H1 (cell line): Measurements from ENCODE around the gene ADGRL3. TPM values are rescaled to one million over a fixed set of nuclear protein-coding genes. Genes with fewer than 3 reads are reported as not detected.

Source experiments
- CTCF ChIA-PET: fragments of 300-600 bp; sonication (Branson Sonifier 250); formaldehyde crosslinking; loops from one replicate; lab custom pipeline; 2021; ENCODE audit not compliant: partially characterized antibody; lab: Charles Lee
- POLR2A ChIA-PET: fragments of 300-600 bp; sonication (Branson Sonifier 250); formaldehyde crosslinking; loops from one replicate; lab custom pipeline; 2021; ENCODE audit warnings: inconsistent platforms; ENCODE audit not compliant: partially characterized antibody; lab: Charles Lee
- DNase-seq, 2 experiments: peaks; one replicate each; pipeline versions ENCODE4 v3.0.0 to v3.0.0-alpha.2; 2010 to 2022; ENCODE audit warnings: low spot score in 2 of 2, low read depth in 1 of 2, mixed read lengths in 1 of 2
- FAIRE-seq: peaks from 2 replicates; lab custom pipeline; 2011; peaks lifted over from hg19 to GRCh38; lab: Jason Lieb, UNC
- H2AFZ ChIP-seq: 2 replicates; pipeline ENCODE4 v1.8.1; 2012; ENCODE audit warnings: low read length, inconsistent platforms
- H2AK5ac ChIP-seq: 2 replicates; pipeline ENCODE4 v1.6.1; 2013; ENCODE audit warnings: low read depth, low read length
- H2BK120ac ChIP-seq: replicated peaks from 2 replicates; pipeline ENCODE3; 2013; ENCODE audit warnings: low read depth, low read length, inconsistent platforms
- H2BK12ac ChIP-seq: 2 replicates; pipeline ENCODE4 v1.6.1; 2013; ENCODE audit warnings: low read depth, low read length
- H2BK15ac ChIP-seq: 2 replicates; pipeline ENCODE4 v1.6.1; 2013; ENCODE audit warnings: low read length
- H2BK20ac ChIP-seq: 2 replicates; pipeline ENCODE4 v1.6.1; 2013; ENCODE audit warnings: low read length
- H2BK5ac ChIP-seq: 2 replicates; pipeline ENCODE4 v1.6.1; 2013; ENCODE audit warnings: low read depth, low read length
- H3K14ac ChIP-seq: 2 replicates; pipeline ENCODE4 v1.6.1; 2013; ENCODE audit warnings: inconsistent platforms; ENCODE audit not compliant: insufficient read length
- H3K18ac ChIP-seq: 2 replicates; pipeline ENCODE4 v1.6.1; 2013; ENCODE audit warnings: low read length; ENCODE audit errors: extremely low read depth
- H3K23ac ChIP-seq: 2 replicates; pipeline ENCODE4 v1.6.1; 2013; ENCODE audit warnings: inconsistent platforms; ENCODE audit not compliant: insufficient read length
- H3K23me2 ChIP-seq: 2 replicates; pipeline ENCODE4 v1.6.1; 2013; ENCODE audit warnings: low read depth, low read length
- H3K27ac ChIP-seq: 2 replicates; pipeline ENCODE4 v1.6.1; 2011; ENCODE audit warnings: low read depth, low read length, inconsistent platforms
- H3K27me3 ChIP-seq, 4 experiments: replicated peaks in 1 of 4; 1 replicate in 1 of 4; 2 replicates in 3 of 4; pipeline versions ENCODE4 v1.6.1 to v1.8.1; 2011 to 2013; ENCODE audit warnings: low read length in 3 of 4, mild to moderate bottlenecking in 3 of 4, inconsistent platforms in 2 of 4, mixed read lengths in 2 of 4, moderate library complexity in 1 of 4; ENCODE audit not compliant: control insufficient read depth in 3 of 4, insufficient read depth in 3 of 4; ENCODE audit errors: extremely low read depth in 1 of 4
- H3K36me3 ChIP-seq, 4 experiments: 2 replicates each; pipeline versions ENCODE4 v1.6.1 to v1.8.1; 2011 to 2013; ENCODE audit warnings: mild to moderate bottlenecking in 4 of 4, low read length in 3 of 4, moderate library complexity in 2 of 4, control low read depth in 1 of 4, inconsistent platforms in 1 of 4; ENCODE audit not compliant: insufficient read depth in 4 of 4, control insufficient read depth in 2 of 4
- H3K4ac ChIP-seq: replicated peaks from 2 replicates; pipeline ENCODE3; 2013; ENCODE audit warnings: low read length, low read depth, mixed read lengths, inconsistent platforms; ENCODE audit not compliant: insufficient read length
- H3K4me1 ChIP-seq, 4 experiments: replicated peaks in 1 of 4; 1 replicate in 1 of 4; 2 replicates in 3 of 4; pipeline versions ENCODE4 v1.6.1 to v1.8.1; 2011 to 2013; ENCODE audit warnings: low read length in 3 of 4, inconsistent platforms in 2 of 4, mixed read lengths in 1 of 4; ENCODE audit not compliant: insufficient read depth in 4 of 4, control insufficient read depth in 3 of 4
- H3K4me2 ChIP-seq, 2 experiments: 2 replicates each; pipeline versions ENCODE4 v1.6.1 to v1.8.1; 2011 to 2013; ENCODE audit warnings: low read depth in 2 of 2, low read length in 2 of 2, control low read depth in 1 of 2, inconsistent platforms in 1 of 2, mild to moderate bottlenecking in 1 of 2; ENCODE audit not compliant: insufficient read depth in 1 of 2
- H3K4me3 ChIP-seq, 4 experiments: fragments of 200-600, 300-600 bp in 1 of 4; sonication (generic), shearing (Covaris generic), sonication (Bioruptor Twin) in 1 of 4; 2 replicates each; pipeline versions ENCODE4 v1.5.1 to v1.8.1; 2011 to 2016; ENCODE audit warnings: low read length in 4 of 4, low read depth in 3 of 4, control low read depth in 2 of 4, inconsistent platforms in 2 of 4, mild to moderate bottlenecking in 2 of 4, mixed read lengths in 1 of 4, moderate library complexity in 1 of 4; ENCODE audit not compliant: insufficient read depth in 2 of 4; ENCODE audit errors: extremely low read depth in 1 of 4
- H3K56ac ChIP-seq: replicated peaks from 2 replicates; pipeline ENCODE3; 2013; ENCODE audit warnings: low read depth, mild to moderate bottlenecking, mixed read lengths, low read length, inconsistent platforms; ENCODE audit not compliant: insufficient read length
- H3K79me1 ChIP-seq: 2 replicates; pipeline ENCODE4 v1.6.1; 2013; ENCODE audit warnings: low read depth, low read length, control low read depth
- H3K79me2 ChIP-seq, 2 experiments: 2 replicates each; pipeline versions ENCODE4 v1.6.1 to v1.8.1; 2012 to 2013; ENCODE audit warnings: low read length in 2 of 2, mild to moderate bottlenecking in 2 of 2, inconsistent platforms in 1 of 2; ENCODE audit not compliant: insufficient read depth in 2 of 2, control insufficient read depth in 1 of 2
- H3K9ac ChIP-seq, 4 experiments: replicated peaks in 1 of 4; 1 replicate in 1 of 4; 2 replicates in 3 of 4; pipeline versions ENCODE4 v1.6.1 to v1.8.1; 2011 to 2013; ENCODE audit warnings: low read depth in 3 of 4, low read length in 3 of 4, control low read depth in 2 of 4, mild to moderate bottlenecking in 2 of 4, moderate library complexity in 2 of 4, inconsistent platforms in 1 of 4; ENCODE audit errors: extremely low read depth in 1 of 4
- H3K9me3 ChIP-seq, 2 experiments: 2 replicates each; pipeline versions ENCODE4 v1.6.1 to v1.8.1; 2012 to 2013; ENCODE audit warnings: mild to moderate bottlenecking in 2 of 2, moderate library complexity in 2 of 2, control low read depth in 1 of 2, inconsistent platforms in 1 of 2, low read depth in 1 of 2, low read length in 1 of 2, mixed read lengths in 1 of 2; ENCODE audit not compliant: insufficient read depth in 2 of 2
- H4K20me1 ChIP-seq, 2 experiments: replicated peaks in 1 of 2; 2 replicates each; pipeline versions ENCODE3 to v1.8.1; 2011 to 2013; ENCODE audit warnings: inconsistent platforms in 2 of 2, low read length in 2 of 2, mild to moderate bottlenecking in 1 of 2; ENCODE audit not compliant: insufficient read depth in 2 of 2, control insufficient read depth in 1 of 2
- H4K5ac ChIP-seq: 2 replicates; pipeline ENCODE4 v1.6.1; 2013; ENCODE audit warnings: low read length, low read depth, mixed read lengths, inconsistent platforms; ENCODE audit not compliant: insufficient read length
- H4K8ac ChIP-seq: 2 replicates; pipeline ENCODE4 v1.8.0; 2013; ENCODE audit warnings: mild to moderate bottlenecking, moderate library complexity, low read length, inconsistent platforms; ENCODE audit not compliant: insufficient read depth; ENCODE audit errors: extremely low read depth
- H4K91ac ChIP-seq: replicated peaks from 2 replicates; pipeline ENCODE3; 2013; ENCODE audit warnings: low read length, mixed read lengths, inconsistent platforms; ENCODE audit not compliant: insufficient read length
- PHF8 ChIP-seq: fragments of 200-600 bp; sonication (generic); conservative IDR thresholded peaks from 2 replicates; pipeline ENCODE4 v1.7.1; 2012; ENCODE audit warnings: low read depth, mild to moderate bottlenecking, inconsistent platforms, low read length, moderate library complexity
- TAF7 ChIP-seq: optimal IDR thresholded peaks from 2 replicates; pipeline ENCODE3; 2011; ENCODE audit warnings: low read depth, mild to moderate bottlenecking, inconsistent platforms, low read length, moderate library complexity, borderline replicate concordance
- WGBS, 2 experiments: shearing (Covaris generic) in 1 of 2; methylation state at CpG; one replicate each; pipeline versions ENCODE4 v1.1.6 to v1.1.7; 2013 to 2015; ENCODE audit warnings: low lambda C conversion rate in 2 of 2, mixed read lengths in 2 of 2, inconsistent platforms in 1 of 2, low coverage in 1 of 2, missing lambda C conversion rate in 1 of 2; ENCODE audit not compliant: insufficient replicate concordance in 2 of 2, insufficient coverage in 1 of 2, insufficient read length in 1 of 2; ENCODE audit errors: extremely low coverage in 1 of 2, missing lambda C conversion rate in 1 of 2; 5-methylcytosine and 5-hydroxymethylcytosine counted together
- polyA plus RNA-seq, 7 experiments: library from polyadenylated mRNA; depleted of rRNA in 3 of 7; stranded (reverse) in 5 of 7; unstranded in 2 of 7; fragments of >200 nt in 5 of 7; fragments of 200-250 nt in 2 of 7; gene quantifications; 1 replicate in 5 of 7; 2 replicates in 1 of 7; 4 replicates in 1 of 7; pipeline versions ENCODE4 v1.2.1 to v1.2.3, GENCODE V29; 2011 to 2013; ENCODE audit warnings: missing spikeins in 2 of 7, mixed read lengths in 2 of 7
- total RNA-seq: library from RNA; stranded (reverse); fragmentation: NEBNext Ultra II Directional; extraction: Animal tissue kit (Norgen Biotek cat#: 25700); gene quantifications from 2 replicates; pipeline ENCODE4 v1.2.1, GENCODE V29; 2021

The ADGRL3 gene
- total and polyA plus RNA-seq, 2 of the 8 experiments (the other 6 are each of a cell fraction or from before 2014, with no cell fraction given) = 6.6 to 13.0 TPM

- DNase-seq (no peak), FAIRE-seq (no peak)
- Histone ChIP-seq H4K5ac (no peak overlapping the region), H4K20me1 (no peaks in the 10 kb centered on the region), H3K27ac (no peak overlapping the region), H3K23ac (no peak overlapping the region), H2BK120ac (no peak overlapping the region), H3K14ac (no peak overlapping the region), H3K9me3 (no peaks in the 10 kb centered on the region), H3K23me2 (no peaks in the 10 kb centered on the region; the same call in 1 of the 2 replicates), H3K4me1 (peaks cover 0 to 14% (median 2%) of the 10 kb centered on the region in 4 experiments; a peak in 2 of 7 replicates), H2AFZ (no peak overlapping the region), H2BK20ac (no peak overlapping the region), H3K27me3 (no peaks in the 10 kb centered on the region), H4K91ac (no peak overlapping the region), H2BK5ac (no peak overlapping the region), H3K4me3 (no peak overlapping the region), H3K9ac (no peak overlapping the region), H4K8ac (no peak overlapping the region), H3K79me1 (no peaks in the 10 kb centered on the region), H3K56ac (no peak overlapping the region), H2AK5ac (no peak overlapping the region), H3K4ac (no peak overlapping the region), H3K36me3 (no peaks in the 10 kb centered on the region), H2BK12ac (no peak overlapping the region), H3K79me2 (no peaks in the 10 kb centered on the region), H2BK15ac (no peak overlapping the region), H3K4me2 (no peak overlapping the region), H3K18ac (no peak overlapping the region)
- WGBS, 2 experiments = no CpG with 5 or more reads among the region's 2 CpGs
- no peak for TF ChIP-seq PHF8
- TF ChIP-seq TAF7 = no peak
- ChIA-PET POLR2A (no interaction called here), CTCF (interaction anchor here (0.6 kb wide), 1 partner anchor 23 kb away, joined by 3 read pairs; no protein-coding TSS in a partner anchor)
Observed at GRCh38 chr4:61300266-61300844, 100.2 kb downstream of the ADGRL3 start.
